Measurements from ENCODE around the gene MYORG.

Gene MYORG

GRCh38 chr9:34399729-34400128 is 23.0 kb upstream of the MYORG start:
- Histone ChIP-seq H4K20me1 (ENCODE audit: insufficient read depth, low read length) (no peaks in the 10 kb centered on the region), H3K79me2 (ENCODE audit: low read length) (no peaks in the 10 kb centered on the region), H3K27ac (ENCODE audit: low read length) (no peak overlapping the region), H3K27me3 (ENCODE audit: low read depth, low read length) (no peaks in the 10 kb centered on the region), H3K4me2 (ENCODE audit: low read length) (no peak overlapping the region), H3K4me1 (ENCODE audit: low read length) (no peaks in the 10 kb centered on the region), H3K9me3 (ENCODE audit: insufficient read depth, low read length) (no peaks in the 10 kb centered on the region), H2AFZ (ENCODE audit: low read depth, low read length) (no peak overlapping the region), H3K36me3 (replicated peaks; ENCODE audit: low read depth, low read length) (no peaks in the 10 kb centered on the region), H3K9ac (ENCODE audit: low read length) (no peak overlapping the region), H3K4me3 (ENCODE audit: low read length) (no peak overlapping the region)
- no peak for TF ChIP-seq CTCF (IDR thresholded peaks at IDR 0.05; ENCODE audit: low read depth, low read length)

DNA sequence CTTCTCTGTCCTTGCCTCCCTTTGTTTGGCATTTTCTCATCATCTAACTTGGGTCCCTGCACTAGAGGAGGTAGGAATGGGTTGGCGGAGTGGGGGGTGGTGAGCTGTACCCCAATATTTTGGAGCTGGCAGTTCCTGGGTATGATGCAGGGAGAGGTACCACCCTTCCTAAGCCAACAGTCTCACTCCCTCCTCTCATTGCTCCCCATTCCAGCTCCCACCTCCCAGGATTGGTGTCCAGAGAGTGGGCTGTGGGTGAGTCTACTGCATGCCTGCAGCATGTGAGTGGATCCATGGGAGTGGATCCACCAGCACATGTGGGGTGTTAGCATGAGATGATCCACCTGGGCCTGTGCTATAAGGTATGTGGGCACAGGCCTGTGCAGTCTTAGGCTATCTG is 22.2 kb upstream of the MYORG start:
- Histone ChIP-seq H3K9ac (ENCODE audit: low read length) (no peak overlapping the region), H2AFZ (ENCODE audit: low read depth, low read length) (no peak overlapping the region), H3K79me2 (ENCODE audit: low read length) (no peaks in the 10 kb centered on the region), H3K4me1 (ENCODE audit: low read length) (no peaks in the 10 kb centered on the region), H3K4me2 (ENCODE audit: low read length) (no peak overlapping the region), H4K20me1 (ENCODE audit: insufficient read depth, low read length) (no peaks in the 10 kb centered on the region), H3K4me3 (ENCODE audit: low read length) (no peak overlapping the region), H3K27ac (ENCODE audit: low read length) (no peak overlapping the region), H3K36me3 (replicated peaks; ENCODE audit: low read depth, low read length) (no peaks in the 10 kb centered on the region), H3K27me3 (ENCODE audit: low read depth, low read length) (no peaks in the 10 kb centered on the region), H3K9me3 (ENCODE audit: insufficient read depth, low read length) (no peaks in the 10 kb centered on the region)
- no peak for TF ChIP-seq EZH2phosphoT487 (IDR thresholded peaks at IDR 0.05; ENCODE audit: low read depth)

GRCh38 chr9:34396276-34397214 is 19.8 kb upstream of the MYORG start:
- no peak for TF ChIP-seq CTCF (IDR thresholded peaks at IDR 0.05; ENCODE audit: low read depth, low read length)
- H3K4me1 ChIP-seq (ENCODE audit: low read length), result no peaks in the 10 kb centered on the region
- no peaks in the 10 kb centered on the region for H3K27me3 ChIP-seq (ENCODE audit: low read depth, low read length)
- H3K36me3 ChIP-seq (replicated peaks; ENCODE audit: low read depth, low read length), result no peaks in the 10 kb centered on the region
- H3K27ac ChIP-seq (ENCODE audit: low read length), result no peak overlapping the region
- H2AFZ ChIP-seq (ENCODE audit: low read depth, low read length), result no peak overlapping the region
- no peaks in the 10 kb centered on the region for H3K79me2 ChIP-seq (ENCODE audit: low read length)
- no peaks in the 10 kb centered on the region for H4K20me1 ChIP-seq (ENCODE audit: insufficient read depth, low read length)
- no peak overlapping the region for H3K4me2 ChIP-seq (ENCODE audit: low read length)
- no peaks in the 10 kb centered on the region for H3K9me3 ChIP-seq (ENCODE audit: insufficient read depth, low read length)
- H3K4me3 ChIP-seq (ENCODE audit: low read length), result no peak overlapping the region
- H3K9ac ChIP-seq (ENCODE audit: low read length), result no peak overlapping the region

DNA sequence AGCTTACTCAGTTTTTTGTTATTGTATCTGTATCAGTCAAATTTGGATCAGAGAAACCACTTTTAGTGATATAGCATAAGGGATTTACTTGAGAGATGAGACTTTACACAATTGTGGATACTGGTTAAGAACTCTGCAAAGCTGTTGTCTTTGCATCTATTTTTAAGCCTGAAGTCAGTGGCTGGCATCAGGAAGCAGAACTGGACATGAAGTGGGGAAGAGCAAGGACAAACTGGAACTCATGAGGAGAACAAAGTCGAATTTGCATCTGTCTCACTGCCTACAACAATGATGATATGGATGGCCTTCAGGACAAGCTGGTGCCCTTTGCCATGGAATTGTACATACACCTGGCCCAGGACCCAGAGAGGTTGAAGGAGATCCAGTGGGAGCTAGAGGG is 15.8 kb upstream of the MYORG start:
- H3K4me2 ChIP-seq (ENCODE audit: low read length), result no peak overlapping the region
- TF ChIP-seq CTCF (IDR thresholded peaks at IDR 0.05; ENCODE audit: low read depth, low read length), result no peak
- H3K9me3 ChIP-seq (ENCODE audit: insufficient read depth, low read length), result no peaks in the 10 kb centered on the region
- no peaks in the 10 kb centered on the region for H3K4me1 ChIP-seq (ENCODE audit: low read length)
- H3K4me3 ChIP-seq (ENCODE audit: low read length), result no peak overlapping the region
- H3K79me2 ChIP-seq (ENCODE audit: low read length), result no peaks in the 10 kb centered on the region
- H2AFZ ChIP-seq (ENCODE audit: low read depth, low read length), result no peak overlapping the region
- H3K36me3 ChIP-seq (replicated peaks; ENCODE audit: low read depth, low read length), result no peaks in the 10 kb centered on the region
- no peak overlapping the region for H3K9ac ChIP-seq (ENCODE audit: low read length)
- peaks cover 12% of the 10 kb centered on the region; the same call in 1 of the 2 replicates for H3K27me3 ChIP-seq (ENCODE audit: low read depth, low read length)
- no peaks in the 10 kb centered on the region for H4K20me1 ChIP-seq (ENCODE audit: insufficient read depth, low read length)
- H3K27ac ChIP-seq (ENCODE audit: low read length), result no peak overlapping the region
